ENCODE measurements around the gene SOX14.

The SOX14 gene

DNA sequence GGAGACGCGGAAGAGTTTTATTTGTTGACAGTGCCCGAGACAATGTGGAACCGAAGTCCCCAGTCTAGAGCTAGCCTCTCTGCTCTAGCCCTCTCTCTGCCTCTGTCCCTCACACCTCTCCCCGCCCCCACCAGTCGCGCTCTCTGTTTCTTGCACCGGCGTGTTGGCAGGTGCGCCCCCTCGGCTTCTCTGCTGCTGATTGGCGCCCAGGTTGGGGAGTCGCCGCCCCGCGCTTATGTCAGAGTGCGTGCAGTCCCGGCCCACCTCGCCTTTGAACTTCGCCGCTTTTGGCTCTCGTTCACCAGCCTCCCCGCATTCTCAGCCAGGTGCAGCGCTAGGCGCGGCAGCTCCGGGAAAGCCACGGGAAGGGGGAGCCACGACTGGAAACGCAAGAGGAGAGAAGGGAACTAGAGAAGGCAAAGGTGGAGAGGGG is at the start of gene SOX14:
SOX14 (plus strand) TSS at position 315 of the 433 bp plus-strand sequence. CDS start 470 bp downstream, outside the sequence.
- H3K27ac ChIP-seq (ENCODE audit: extremely low read depth, low read depth, low read length): no peak within 1 kb of the TSS
- H3K4me3 ChIP-seq (ENCODE audit: low read depth, low read length): peak within 1 kb of the TSS; percentile 20
- H3K36me3 ChIP-seq (ENCODE audit: control insufficient read depth in 2 of 2, insufficient read depth in 1 of 2, low read length in 2 of 2): no peaks in the 10 kb centered on the region
- TF ChIP-seq HIC1 (tag by site-specific recombination; IDR thresholded peaks at IDR 0.05) (no peak), TCF7L2 (IDR thresholded peaks at IDR 0.05; ENCODE audit: borderline replicate concordance, low read depth, low read length) (peak; percentile 95), ZNF354C (tag by site-specific recombination; IDR thresholded peaks at IDR 0.05; ENCODE audit: borderline replicate concordance, low read depth) (no peak), SP2 (tag by site-specific recombination; IDR thresholded peaks at IDR 0.05) (peak; percentile 22; the same call in 1 of the 2 replicates), ZSCAN5A (tag by site-specific recombination; IDR thresholded peaks at IDR 0.05) (no peak), GLIS1 (tag by site-specific recombination; IDR thresholded peaks at IDR 0.05) (peak; percentile 41; the same call in 1 of the 2 replicates), ZBTB10 (tag by site-specific recombination; IDR thresholded peaks at IDR 0.05) (no peak)
- TF ChIP-seq, protein P1, sequence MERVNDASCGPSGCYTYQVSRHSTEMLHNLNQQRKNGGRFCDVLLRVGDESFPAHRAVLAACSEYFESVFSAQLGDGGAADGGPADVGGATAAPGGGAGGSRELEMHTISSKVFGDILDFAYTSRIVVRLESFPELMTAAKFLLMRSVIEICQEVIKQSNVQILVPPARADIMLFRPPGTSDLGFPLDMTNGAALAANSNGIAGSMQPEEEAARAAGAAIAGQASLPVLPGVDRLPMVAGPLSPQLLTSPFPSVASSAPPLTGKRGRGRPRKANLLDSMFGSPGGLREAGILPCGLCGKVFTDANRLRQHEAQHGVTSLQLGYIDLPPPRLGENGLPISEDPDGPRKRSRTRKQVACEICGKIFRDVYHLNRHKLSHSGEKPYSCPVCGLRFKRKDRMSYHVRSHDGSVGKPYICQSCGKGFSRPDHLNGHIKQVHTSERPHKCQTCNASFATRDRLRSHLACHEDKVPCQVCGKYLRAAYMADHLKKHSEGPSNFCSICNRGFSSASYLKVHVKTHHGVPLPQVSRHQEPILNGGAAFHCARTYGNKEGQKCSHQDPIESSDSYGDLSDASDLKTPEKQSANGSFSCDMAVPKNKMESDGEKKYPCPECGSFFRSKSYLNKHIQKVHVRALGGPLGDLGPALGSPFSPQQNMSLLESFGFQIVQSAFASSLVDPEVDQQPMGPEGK (tag by site-specific recombination; IDR thresholded peaks at IDR 0.05): peak; percentile 41; the same call in 1 of the 2 replicates
- ChIA-PET CTCF (interaction anchor here (0.6 kb wide), 1 partner anchor 206 kb away, joined by 3 read pairs; no protein-coding TSS in a partner anchor), POLR2A (no interaction called here)
- no peaks in the 10 kb centered on the region for H3K9me3 ChIP-seq (ENCODE audit: control insufficient read depth, insufficient read depth, low read depth, low read length)
- no peaks in the 10 kb centered on the region for H3K4me1 ChIP-seq (ENCODE audit: control insufficient read depth, insufficient read depth, low read length)

DNA sequence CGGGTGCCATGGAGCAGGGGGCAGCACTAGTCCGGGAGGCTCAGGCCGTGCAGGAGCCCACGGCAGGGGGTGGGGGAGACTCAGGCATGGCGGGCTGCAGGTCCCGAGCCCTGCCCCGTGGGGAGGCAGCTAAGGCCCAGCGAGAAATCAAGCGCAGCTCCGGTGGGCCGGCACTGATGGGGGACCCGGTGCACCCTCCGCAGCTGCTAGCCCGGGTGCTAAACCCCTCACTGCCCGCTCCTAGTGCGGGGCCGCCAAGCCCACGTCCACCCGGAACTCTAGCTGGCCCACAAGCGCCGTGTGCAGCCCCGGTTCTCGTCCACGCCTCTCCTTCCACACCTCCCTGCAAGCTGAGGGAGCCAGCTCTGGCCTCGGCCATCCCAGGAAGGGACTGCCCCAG is 49.6 kb upstream of the SOX14 start:
- Histone ChIP-seq H3K4me1 (ENCODE audit: control insufficient read depth, insufficient read depth, low read length) (no peaks in the 10 kb centered on the region), H3K4me3 (ENCODE audit: low read depth, low read length) (no peak overlapping the region), H3K36me3 (ENCODE audit: control insufficient read depth in 2 of 2, insufficient read depth in 1 of 2, low read length in 2 of 2) (no peaks in the 10 kb centered on the region), H3K9me3 (ENCODE audit: control insufficient read depth, insufficient read depth, low read depth, low read length) (no peaks in the 10 kb centered on the region), H3K27ac (ENCODE audit: extremely low read depth, low read depth, low read length) (no peak overlapping the region)
- ChIA-PET CTCF (no interaction called here), POLR2A (no interaction called here)
- TF ChIP-seq ZNF10 (tag by site-specific recombination; IDR thresholded peaks at IDR 0.05) (no peak), ZNF426 (tag by site-specific recombination; IDR thresholded peaks at IDR 0.05) (no peak), ZNF155 (tag by site-specific recombination; IDR thresholded peaks at IDR 0.05) (no peak), ZNF223 (tag by site-specific recombination; IDR thresholded peaks at IDR 0.05) (no peak), MZF1 (tag by site-specific recombination; IDR thresholded peaks at IDR 0.05; ENCODE audit: borderline replicate concordance) (no peak), ZNF274 (IDR thresholded peaks at IDR 0.05; ENCODE audit: low read length) (no peak), ZNF274 (tag by site-specific recombination; IDR thresholded peaks at IDR 0.05; ENCODE audit: borderline replicate concordance) (no peak), SCRT2 (tag by site-specific recombination; IDR thresholded peaks at IDR 0.05) (no peak), TRIM28 (IDR thresholded peaks at IDR 0.05; ENCODE audit: borderline replicate concordance, low read length) (no peak)
- TF ChIP-seq, protein P2, sequence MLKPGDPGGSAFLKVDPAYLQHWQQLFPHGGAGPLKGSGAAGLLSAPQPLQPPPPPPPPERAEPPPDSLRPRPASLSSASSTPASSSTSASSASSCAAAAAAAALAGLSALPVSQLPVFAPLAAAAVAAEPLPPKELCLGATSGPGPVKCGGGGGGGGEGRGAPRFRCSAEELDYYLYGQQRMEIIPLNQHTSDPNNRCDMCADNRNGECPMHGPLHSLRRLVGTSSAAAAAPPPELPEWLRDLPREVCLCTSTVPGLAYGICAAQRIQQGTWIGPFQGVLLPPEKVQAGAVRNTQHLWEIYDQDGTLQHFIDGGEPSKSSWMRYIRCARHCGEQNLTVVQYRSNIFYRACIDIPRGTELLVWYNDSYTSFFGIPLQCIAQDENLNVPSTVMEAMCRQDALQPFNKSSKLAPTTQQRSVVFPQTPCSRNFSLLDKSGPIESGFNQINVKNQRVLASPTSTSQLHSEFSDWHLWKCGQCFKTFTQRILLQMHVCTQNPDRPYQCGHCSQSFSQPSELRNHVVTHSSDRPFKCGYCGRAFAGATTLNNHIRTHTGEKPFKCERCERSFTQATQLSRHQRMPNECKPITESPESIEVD (tag by site-specific recombination; IDR thresholded peaks at IDR 0.05): no peak

Measured in HEK293 (cell line).